Measurements from ENCODE around the gene ARHGEF2. TPM values are rescaled to one million over a fixed set of nuclear protein-coding genes. Genes with fewer than 3 reads are reported as not detected.

The ARHGEF2 gene
- total RNA-seq, 4 donors from 2014 or later, result 13.6 to 27.3 (median 26.4) TPM

DNA sequence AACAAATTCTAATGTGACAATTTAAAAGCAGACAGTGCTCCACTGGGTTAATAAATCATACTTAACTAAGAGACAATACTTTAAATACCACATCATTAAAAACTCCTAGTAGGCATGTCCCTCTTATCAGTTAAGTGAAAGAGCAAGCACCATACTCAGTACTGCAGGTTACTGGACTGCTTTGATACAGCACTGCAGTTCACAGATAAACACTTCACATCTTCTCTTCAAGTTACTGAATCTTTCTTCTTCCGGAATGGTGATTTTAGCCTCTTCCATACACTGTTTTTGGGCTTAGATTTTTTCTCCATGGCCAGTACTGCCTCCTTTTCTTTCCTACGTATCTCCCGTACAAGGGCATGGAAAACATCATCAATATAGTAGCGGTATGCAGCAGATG lies 78.2 kb downstream of the ARHGEF2 start:
- intact Hi-C loops (cut with DNase I; ENCODE audit: low total_unique reads) (no loop called here), in situ Hi-C loops (cut with MboI; ENCODE audit: low sequenced_read_pairs in 4 of 4) (no loop called here)
- Histone ChIP-seq H3K36me3 (peaks cover 9 to 82% of the 10 kb centered on the region in 2 donors), H3K27ac (no peak overlapping the region), H3K4me1 (no peaks in the 10 kb centered on the region), H3K4me3 (no peak overlapping the region), H3K9me3 (no peaks in the 10 kb centered on the region), H3K27me3 (no peaks in the 10 kb centered on the region)
- no peak for TF ChIP-seq POLR2A (IDR thresholded peaks at IDR 0.05)
- no peak for TF ChIP-seq CTCF (IDR thresholded peaks at IDR 0.05 in 4 of 5, conservative IDR thresholded peaks at IDR 0.05 in 1 of 5)
- ATAC-seq, result no peak
- DNase-seq, result no peak

DNA sequence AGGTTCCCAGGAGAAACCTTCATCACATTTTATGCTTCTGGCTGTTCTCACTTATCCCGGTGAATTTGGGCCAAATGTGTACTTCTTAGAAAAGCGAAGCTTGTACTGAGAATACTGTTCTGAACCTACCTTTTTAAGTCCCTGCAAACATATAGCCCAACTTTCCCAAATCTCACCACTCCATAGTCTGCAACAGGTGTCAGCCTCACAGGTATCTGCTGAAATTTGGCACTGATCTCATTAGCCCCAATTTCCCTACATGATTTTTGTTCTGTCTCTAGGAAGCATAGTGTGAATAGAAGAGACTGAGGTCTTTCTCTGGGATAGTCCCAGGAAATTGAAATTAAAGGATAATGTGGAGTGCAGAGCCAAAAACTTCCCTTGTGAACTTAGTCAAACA lies 78.7 kb downstream of the ARHGEF2 start:
- Histone ChIP-seq H3K27me3 (no peaks in the 10 kb centered on the region), H3K27ac (no peak overlapping the region), H3K36me3 (peaks cover 9 to 77% of the 10 kb centered on the region in 2 donors), H3K4me3 (no peak overlapping the region), H3K9me3 (no peaks in the 10 kb centered on the region), H3K4me1 (no peaks in the 10 kb centered on the region)
- no peak for TF ChIP-seq POLR2A (IDR thresholded peaks at IDR 0.05)
- in situ Hi-C loops (cut with MboI; ENCODE audit: low sequenced_read_pairs in 4 of 4), result no loop called here
- DNase-seq (no peak), ATAC-seq (no peak)
- intact Hi-C loops (cut with DNase I; ENCODE audit: low total_unique reads), result no loop called here

- intact Hi-C loops (cut with DNase I; ENCODE audit: low total_unique reads), result no loop called here
- no peaks in the 10 kb centered on the region for H3K9me3 ChIP-seq
- peaks cover 9 to 70% of the 10 kb centered on the region in 2 donors for H3K36me3 ChIP-seq
- no peaks in the 10 kb centered on the region for H3K27me3 ChIP-seq
- peaks cover 0 to under 1% of the 10 kb centered on the region in 2 donors for H3K4me1 ChIP-seq
- no peak overlapping the region for H3K27ac ChIP-seq
- DNase-seq (no peak), ATAC-seq (no peak)
- TF ChIP-seq CTCF (IDR thresholded peaks at IDR 0.05 in 4 of 5, conservative IDR thresholded peaks at IDR 0.05 in 1 of 5), result no peak
- TF ChIP-seq POLR2A (IDR thresholded peaks at IDR 0.05), result no peak
- H3K4me3 ChIP-seq, result no peak overlapping the region
- in situ Hi-C loops (cut with MboI; ENCODE audit: low sequenced_read_pairs in 4 of 4), result no loop called here
Observed at GRCh38 chr1:155898888-155899287, 79.5 kb downstream of the ARHGEF2 start.

DNA sequence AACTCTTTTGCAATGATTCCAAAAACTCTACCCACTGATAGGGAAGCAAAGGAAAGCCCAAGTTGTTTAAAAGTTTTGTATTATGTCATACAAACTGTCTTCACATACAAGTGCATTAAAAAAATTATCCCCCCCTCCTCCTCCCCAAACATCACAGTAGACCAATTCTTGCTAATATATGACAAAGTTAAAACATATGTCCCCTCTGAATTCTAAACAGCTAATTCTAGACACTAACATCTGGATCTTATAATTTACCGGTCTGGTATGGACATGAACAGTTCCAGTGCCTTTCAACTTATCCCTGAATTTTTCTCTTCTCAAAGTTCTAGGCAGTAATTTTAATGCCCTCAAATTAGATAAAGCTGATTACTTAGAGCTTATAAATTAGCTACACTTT lies 80.6 kb downstream of the ARHGEF2 start:
- ATAC-seq, result no peak
- H3K36me3 ChIP-seq, result peaks cover 6 to 58% of the 10 kb centered on the region in 2 donors
- no peak overlapping the region for H3K27ac ChIP-seq
- TF ChIP-seq POLR2A (IDR thresholded peaks at IDR 0.05) (no peak), CTCF (IDR thresholded peaks at IDR 0.05 in 4 of 5, conservative IDR thresholded peaks at IDR 0.05 in 1 of 5) (no peak)
- in situ Hi-C loops (cut with MboI; ENCODE audit: low sequenced_read_pairs in 4 of 4) (no loop called here), intact Hi-C loops (cut with DNase I; ENCODE audit: low total_unique reads) (no loop called here)
- DNase-seq, result no peak
- no peaks in the 10 kb centered on the region for H3K27me3 ChIP-seq
- no peaks in the 10 kb centered on the region for H3K9me3 ChIP-seq
- H3K4me1 ChIP-seq, result peaks cover 4 to 9% of the 10 kb centered on the region in 2 donors
- H3K4me3 ChIP-seq, result no peak overlapping the region

Small RNA genes lying within 50 kb of the gene (microRNA-seq; reads per million reads assigned to microRNA genes)
- gene MIR6738 (ENCODE audit: borderline replicate concordance in 2 of 2), result 0 reads per million in 2 donors

Other genes starting within 250 kb of the ARHGEF2 start
- 10 to 100 TPM; 17.2 to 36.1 (median 19.9) TPM for gene GON4L, start 121.3 kb downstream of the ARHGEF2 start, total RNA-seq
- 1 to 10 TPM; 2.4 to 5.3 (median 3.1) TPM for gene SYT11, start 119.0 kb downstream of the ARHGEF2 start, total RNA-seq
- gene RIT1, start 67.2 kb downstream of the ARHGEF2 start, total RNA-seq, result 10 to 100 TPM in 3 of 4 donors, 1 to 10 TPM in 1; 9.6 to 16.8 (median 15.2) TPM
- 10 to 100 TPM; 18.2 to 46.3 (median 26.3) TPM for gene KHDC4, start 44.1 kb downstream of the ARHGEF2 start, total RNA-seq
- gene RXFP4, start 36.9 kb downstream of the ARHGEF2 start, total RNA-seq, result not detected
- 100 to 1,000 TPM in 2 of 4 donors, 10 to 100 TPM in 2; 70.6 to 118 (median 108) TPM for gene SSR2, start 42.4 kb upstream of the ARHGEF2 start, total RNA-seq
- 10 to 100 TPM; 42.3 to 60.1 (median 46.0) TPM for gene UBQLN4, start 75.3 kb upstream of the ARHGEF2 start, total RNA-seq
- 10 to 100 TPM; 51.5 to 82.7 (median 72.6) TPM for gene LAMTOR2, start 76.2 kb upstream of the ARHGEF2 start, total RNA-seq
- 1 to 10 TPM in 1 of 4 donors, not detected in 3; 1.2 TPM for gene RAB25, start 82.6 kb upstream of the ARHGEF2 start, total RNA-seq
- gene MEX3A, start 103.9 kb upstream of the ARHGEF2 start, total RNA-seq, result not detected
- gene LMNA, start 136.2 kb upstream of the ARHGEF2 start, total RNA-seq, result 100 to 1,000 TPM; 143 to 244 (median 220) TPM
- gene SEMA4A, start 175.0 kb upstream of the ARHGEF2 start, total RNA-seq, result 1 to 10 TPM in 2 of 4 donors, under 1 TPM in 2; 0.29 to 2.4 (median 1.2) TPM
- 10 to 100 TPM in 3 of 4 donors, 1 to 10 TPM in 1; 9.2 to 19.5 (median 18.5) TPM for gene SLC25A44, start 215.6 kb upstream of the ARHGEF2 start, total RNA-seq
- gene PMF1, start 234.5 kb upstream of the ARHGEF2 start, total RNA-seq, result 100 to 1,000 TPM in 2 of 4 donors, 10 to 100 TPM in 2; 73.3 to 119 (median 89.9) TPM